Kasumi-1 (cell line): ENCODE results near the gene MYO6.

Experiments
- DNase-seq, 2 experiments: peaks; one replicate each; lab custom pipeline; 2025; lab: John Stamatoyannopoulos, UW

Gene MYO6

GRCh38 chr6:75766387-75766786 lies 17.3 kb downstream of the MYO6 start:
- DNase-seq = no peak

- no peak for DNase-seq
Observed at GRCh38 chr6:75770844-75771243, 21.8 kb downstream of the MYO6 start.

GRCh38 chr6:75775219-75775618 lies 26.2 kb downstream of the MYO6 start:
- DNase-seq = no peak

GRCh38 chr6:75776461-75776860 lies 27.4 kb downstream of the MYO6 start:
- DNase-seq = no peak

GRCh38 chr6:75778757-75779156 lies 29.7 kb downstream of the MYO6 start:
- no peak for DNase-seq

- no peak for DNase-seq
Observed at GRCh38 chr6:75786152-75786551, 37.1 kb downstream of the MYO6 start.

GRCh38 chr6:75788894-75789293 lies 39.9 kb downstream of the MYO6 start:
- no peak for DNase-seq

GRCh38 chr6:75791881-75792280 lies 42.8 kb downstream of the MYO6 start:
- no peak for DNase-seq

GRCh38 chr6:75794351-75794846 lies 45.4 kb downstream of the MYO6 start:
- no peak for DNase-seq

GRCh38 chr6:75794954-75795739 lies 46.1 kb downstream of the MYO6 start:
- no peak for DNase-seq

- no peak for DNase-seq
Observed at GRCh38 chr6:75796723-75797122, 47.7 kb downstream of the MYO6 start.

GRCh38 chr6:75800133-75800532 lies 51.1 kb downstream of the MYO6 start:
- no peak for DNase-seq

- DNase-seq = no peak
Observed at GRCh38 chr6:75800708-75801505, 51.9 kb downstream of the MYO6 start.

- DNase-seq = no peak
Observed at GRCh38 chr6:75802366-75802765, 53.3 kb downstream of the MYO6 start.

- DNase-seq = no peak
Observed at GRCh38 chr6:75808507-75808906, 59.5 kb downstream of the MYO6 start.

- DNase-seq = no peak
Observed at GRCh38 chr6:75812560-75812959, 63.5 kb downstream of the MYO6 start.

- DNase-seq = no peak
Observed at GRCh38 chr6:75813476-75814250, 64.6 kb downstream of the MYO6 start.

GRCh38 chr6:75815756-75816155 lies 66.7 kb downstream of the MYO6 start:
- DNase-seq = no peak

GRCh38 chr6:75818098-75818855 lies 69.2 kb downstream of the MYO6 start:
- no peak for DNase-seq

GRCh38 chr6:75819776-75820487 lies 70.9 kb downstream of the MYO6 start:
- no peak for DNase-seq

GRCh38 chr6:75824160-75824559 lies 75.1 kb downstream of the MYO6 start:
- DNase-seq = no peak
